GM12878 (cell line): ENCODE data around the gene MAP3K21. TPM values are rescaled to one million over a fixed set of nuclear protein-coding genes. Genes with fewer than 3 reads are reported as not detected.

Source experiments
- ATAC-seq: fragments of 200-7000 bp; cut with Tn5 transposase; 3 replicates; pipeline ENCODE4 v1.9.1; 2020; ENCODE audit warnings: mild to moderate bottlenecking, moderate library complexity
- BruUV-seq: library from RNA; stranded (reverse); fragments of 400-500 nt; replicated peaks from 2 replicates; lab custom pipeline; 2021; lab: Mats Ljungman, UMichigan
- CTCF ChIA-PET: fragments of 300-600 bp; sonication (Branson Sonifier 250); formaldehyde crosslinking; extraction: SDS; loops from one replicate; lab custom pipeline; 2021; ENCODE audit warnings: inconsistent platforms; lab: Yijun Ruan, JAX
- POLR2A ChIA-PET: fragments of 350-600 bp; formaldehyde crosslinking; extraction: SDS; loops from one replicate; lab custom pipeline; 2021; ENCODE audit warnings: inconsistent platforms; lab: Charles Lee
- RAD21 ChIA-PET: fragments of 300-600 bp; sonication (Branson Sonifier 250); formaldehyde crosslinking; loops from one replicate; lab custom pipeline; 2023; ENCODE audit warnings: antibody characterized with exemption; ENCODE audit not compliant: unreplicated experiment; lab: Charles Lee
- SMC1A ChIA-PET: fragments of 300-600 bp; sonication (Branson Sonifier 250); formaldehyde crosslinking; loops from one replicate; lab custom pipeline; 2023; ENCODE audit not compliant: unreplicated experiment, uncharacterized antibody; lab: Charles Lee
- DNase-seq: peaks from one replicate; pipeline ENCODE4 v3.0.0-alpha.2; 2011; ENCODE audit warnings: low read depth, low spot score
- FAIRE-seq: peaks from 3 replicates; lab custom pipeline; 2011; peaks lifted over from hg19 to GRCh38; lab: Jason Lieb, UNC
- H2AFZ ChIP-seq: 2 replicates; pipeline ENCODE4 v1.6.0; 2011; ENCODE audit warnings: low read depth, low read length, control low read depth; ENCODE audit not compliant: control insufficient read depth
- H3K27ac ChIP-seq: 2 replicates; pipeline ENCODE4 v1.5.1; 2011; ENCODE audit warnings: control low read depth; ENCODE audit not compliant: control insufficient read depth, insufficient read depth
- H3K27me3 ChIP-seq, 2 experiments: replicated peaks in 1 of 2; 2 replicates each; pipeline versions ENCODE4 v1.6.0 to v1.6.1; 2011; ENCODE audit warnings: low read length in 1 of 2; ENCODE audit not compliant: control insufficient read depth in 2 of 2, insufficient read depth in 2 of 2
- H3K36me3 ChIP-seq, 2 experiments: 2 replicates each; pipeline ENCODE4 v1.5.1; 2011; ENCODE audit warnings: low read length in 1 of 2; ENCODE audit not compliant: control insufficient read depth in 2 of 2, insufficient read depth in 2 of 2
- H3K4me1 ChIP-seq: 2 replicates; pipeline ENCODE4 v1.6.1; 2011; ENCODE audit warnings: mild to moderate bottlenecking, low read length, moderate library complexity, mixed read lengths; ENCODE audit not compliant: control insufficient read depth, insufficient read depth
- H3K4me2 ChIP-seq: 2 replicates; pipeline ENCODE4 v1.6.0; 2011; ENCODE audit warnings: control low read depth; ENCODE audit not compliant: control insufficient read depth, insufficient read depth
- H3K4me3 ChIP-seq: fragments of 200-600 bp; sonication (generic); 2 replicates; pipeline ENCODE4 v1.5.1; 2016
- H3K79me2 ChIP-seq: 2 replicates; pipeline ENCODE4 v1.6.0; 2011; ENCODE audit warnings: low read length; ENCODE audit not compliant: control insufficient read depth, insufficient read depth
- H3K9ac ChIP-seq: 2 replicates; pipeline ENCODE4 v1.8.0; 2011; ENCODE audit warnings: low read length, control low read depth, mixed read lengths; ENCODE audit not compliant: control insufficient read depth, insufficient read depth
- H3K9me3 ChIP-seq: replicated peaks from 3 replicates; pipeline ENCODE4 v1.5.1; 2011; ENCODE audit warnings: mild to moderate bottlenecking, low read length; ENCODE audit not compliant: control insufficient read depth, insufficient read depth
- H4K20me1 ChIP-seq: 2 replicates; pipeline ENCODE4 v1.6.0; 2011; ENCODE audit not compliant: control insufficient read depth, insufficient read depth
- CBX5 ChIP-seq: sonication (generic); IDR thresholded peaks from 2 replicates; pipeline ENCODE4 v1.6.1; 2016; ENCODE audit warnings: low read depth, moderate library complexity, mild to moderate bottlenecking, inconsistent platforms
- CHD1 ChIP-seq: IDR thresholded peaks from 2 replicates; pipeline ENCODE4 v1.6.1; 2012; ENCODE audit warnings: low read depth, low read length, improper control_type of control experiment
- PKNOX1 ChIP-seq: fragments of 450-650 bp; IDR thresholded peaks from 2 replicates; pipeline ENCODE4 v1.6.1; 2016; ENCODE audit warnings: mild to moderate bottlenecking
- POLR2AphosphoS5 ChIP-seq: IDR thresholded peaks from 2 replicates; pipeline ENCODE4 v1.6.1; 2011; ENCODE audit warnings: mild to moderate bottlenecking, low read length, inconsistent platforms
- SIN3A ChIP-seq: IDR thresholded peaks from 2 replicates; pipeline ENCODE4 v1.6.1; 2012; ENCODE audit warnings: low read depth, low read length, improper control_type of control experiment
- ZBED1 ChIP-seq: IDR thresholded peaks from 2 replicates; pipeline ENCODE4 v1.6.1; 2016; ENCODE audit warnings: borderline replicate concordance
- ZNF207 ChIP-seq: fragments of 450-650 bp; IDR thresholded peaks from 2 replicates; pipeline ENCODE4 v1.6.1; 2014; ENCODE audit warnings: antibody characterized with exemption, mild to moderate bottlenecking, borderline replicate concordance
- ZNF687 ChIP-seq: fragments of 450-650 bp; IDR thresholded peaks from 2 replicates; pipeline ENCODE4 v1.6.1; 2017; ENCODE audit warnings: mild to moderate bottlenecking, moderate library complexity
- WGBS: methylation state at CpG from one replicate; pipeline ENCODE4 v1.1.6; 2016; ENCODE audit warnings: low lambda C conversion rate; ENCODE audit not compliant: insufficient replicate concordance, insufficient coverage; ENCODE audit errors: missing lambda C conversion rate; 5-methylcytosine and 5-hydroxymethylcytosine counted together
- in situ Hi-C: fragments of 300-500 bp; cut with MboI; formaldehyde crosslinking; loops from 9 replicates; pipeline ENCODE4 v1.14.3; 2018; ENCODE audit warnings: mixed read lengths
- intact Hi-C: fragments of 100-400 bp; cut with micrococcal nuclease; formaldehyde crosslinking; loops from one replicate; pipeline ENCODE4 v1.14.2; 2022; ENCODE audit not compliant: unreplicated experiment
- polyA plus RNA-seq, 11 experiments: library from polyadenylated mRNA; depleted of rRNA in 4 of 11; unstranded in 6 of 11; stranded (reverse) in 5 of 11; fragments of >200 nt; fragmentation: Nextera tagmentation in 4 of 11; fragmentation: Illumina TruSeq in 1 of 11; extraction: Ambion mirVana in 4 of 11; extraction: Trizol in 1 of 11; gene quantifications; 1 replicate in 1 of 11; 2 replicates in 10 of 11; pipeline versions ENCODE4 v1.2.1 to v1.2.3, GENCODE V29; 2011 to 2016; ENCODE audit warnings: inconsistent platforms in 2 of 11, missing spikeins in 2 of 11, low read depth in 1 of 11
- total RNA-seq, 4 experiments: library from RNA; depleted of rRNA in 3 of 4; stranded (reverse); fragments of >200 nt in 3 of 4; fragmentation: Illumina TruSeq in 1 of 4; extraction: Trizol in 1 of 4; gene quantifications; 2 replicates each; pipeline versions ENCODE4 v1.2.1 to v1.2.3, GENCODE V29; 2013 to 2021

The MAP3K21 gene
- total and polyA plus RNA-seq, 10 of the 15 experiments (the other 5 are each of a cell fraction or from before 2014, with no cell fraction given): 0.02 to 0.21 (median 0.09) TPM; not detected in 1

- ATAC-seq: no peak
- ChIA-PET POLR2A (no interaction called here), RAD21 (no interaction called here), CTCF (interaction anchor here (0.6 kb wide), 1 partner anchor 1490 kb away, joined by 3 read pairs; no protein-coding TSS in a partner anchor), SMC1A (no interaction called here)
- BruUV-seq: no TSS peak
- Histone ChIP-seq H3K4me3 (no peak overlapping the region), H3K4me1 (no peaks in the 10 kb centered on the region), H3K9me3 (no peaks in the 10 kb centered on the region), H3K27ac (no peak overlapping the region), H4K20me1 (no peaks in the 10 kb centered on the region), H3K27me3 (peaks cover 0 to 8% of the 10 kb centered on the region in 2 experiments; a peak in 1 of 4 replicates), H3K9ac (no peak overlapping the region), H3K4me2 (no peak overlapping the region), H3K36me3 (no peaks in the 10 kb centered on the region), H2AFZ (no peak overlapping the region), H3K79me2 (no peaks in the 10 kb centered on the region)
- TF ChIP-seq POLR2AphosphoS5 (no peak), PKNOX1 (no peak), CHD1 (no peak), ZNF207 (no peak), CBX5 (no peak), ZBED1 (no peak), SIN3A (no peak), ZNF687 (no peak)
- FAIRE-seq: no peak
- intact Hi-C loops: no loop called here
- in situ Hi-C loops: no loop called here
- DNase-seq: no peak
- 13% methylated on average over 6 of the region's 6 CpGs for whole genome bisulfite sequencing
Measured at GRCh38 chr1:233319272-233319671, 8.3 kb upstream of the MAP3K21 start.
